Measurements from ENCODE around the gene ATP4B.
A peak's percentile ranks its signal among the peaks of the same experiment; 100 is the strongest.

ATP4B gene

GRCh38 chr13:113642563-113642962 is 15.4 kb downstream of the ATP4B start:
- CTCF ChIA-PET, result no interaction called here
- Histone ChIP-seq H3K9me3 (ENCODE audit: control insufficient read depth, insufficient read depth, low read depth, low read length) (no peaks in the 10 kb centered on the region), H3K4me1 (ENCODE audit: control insufficient read depth, insufficient read depth, low read length) (no peaks in the 10 kb centered on the region), H3K36me3 (ENCODE audit: control insufficient read depth in 2 of 2, insufficient read depth in 1 of 2, low read length in 2 of 2) (peaks cover 0 to 45% of the 10 kb centered on the region in 2 experiments; a peak in 1 of 3 replicates), H3K4me3 (ENCODE audit: low read depth, low read length) (no peak overlapping the region), H3K27ac (ENCODE audit: extremely low read depth, low read depth, low read length) (no peak overlapping the region)
- peak; percentile 89 for TF ChIP-seq ZNF558 (tag by site-specific recombination; IDR thresholded peaks at IDR 0.05)
- no peak for TF ChIP-seq ZNF350 (tag by site-specific recombination; IDR thresholded peaks at IDR 0.05)
- POLR2A ChIA-PET, result no interaction called here

GRCh38 chr13:113641426-113641825 is 16.6 kb downstream of the ATP4B start:
- Histone ChIP-seq H3K4me3 (ENCODE audit: low read depth, low read length) (no peak overlapping the region), H3K4me1 (ENCODE audit: control insufficient read depth, insufficient read depth, low read length) (no peaks in the 10 kb centered on the region), H3K9me3 (ENCODE audit: control insufficient read depth, insufficient read depth, low read depth, low read length) (no peaks in the 10 kb centered on the region), H3K36me3 (ENCODE audit: control insufficient read depth in 2 of 2, insufficient read depth in 1 of 2, low read length in 2 of 2) (peaks cover 0 to 56% of the 10 kb centered on the region in 2 experiments; a peak in 1 of 3 replicates), H3K27ac (ENCODE audit: extremely low read depth, low read depth, low read length) (no peak overlapping the region)
- TF ChIP-seq MZF1 (tag by site-specific recombination; IDR thresholded peaks at IDR 0.05; ENCODE audit: borderline replicate concordance) (no peak), ZNF223 (tag by site-specific recombination; IDR thresholded peaks at IDR 0.05) (no peak), RBAK (tag by site-specific recombination; IDR thresholded peaks at IDR 0.05) (no peak), ZEB2 (tag by site-specific recombination; IDR thresholded peaks at IDR 0.05) (no peak), ZNF292 (tag by site-specific recombination; IDR thresholded peaks at IDR 0.05; ENCODE audit: borderline replicate concordance, low read depth) (no peak)
- ChIA-PET POLR2A (no interaction called here), CTCF (interaction anchor here (0.6 kb wide), 1 partner anchor 46 kb away, joined by 3 read pairs; no protein-coding TSS in a partner anchor)

DNA sequence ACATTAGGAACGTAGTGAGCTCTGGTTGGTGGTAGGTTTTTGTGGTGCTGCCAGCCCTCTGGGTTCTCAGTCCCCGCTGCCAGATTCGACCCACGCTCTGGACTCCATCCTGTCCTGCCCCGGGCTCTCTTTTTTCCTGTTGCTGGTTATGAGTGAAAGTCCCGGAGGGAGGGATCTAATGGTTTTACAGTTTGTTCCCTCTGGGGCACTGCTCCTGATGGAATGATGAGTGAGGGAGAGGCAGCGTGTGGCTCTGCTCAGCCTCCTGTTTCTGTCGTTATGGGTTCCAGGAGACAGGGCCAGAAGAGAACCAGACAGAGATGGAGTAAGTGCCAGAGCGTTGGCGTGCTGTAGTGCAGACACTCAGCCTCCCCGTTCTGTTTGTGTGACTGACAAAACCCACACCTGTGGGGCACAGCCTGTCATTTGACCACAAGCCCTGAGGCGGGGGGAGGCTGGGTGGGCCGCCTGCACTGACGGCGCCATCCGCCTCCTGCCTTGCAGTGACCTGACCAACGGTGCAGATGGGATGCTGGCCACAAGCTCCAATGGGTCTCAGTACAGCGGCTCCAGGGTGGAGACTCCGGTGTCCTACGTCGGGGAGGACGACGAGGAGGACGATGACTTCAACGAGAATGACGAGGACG is 18.3 kb downstream of the ATP4B start:
- ChIA-PET POLR2A (no interaction called here), CTCF (no interaction called here)
- H3K36me3 ChIP-seq (ENCODE audit: control insufficient read depth in 2 of 2, insufficient read depth in 1 of 2, low read length in 2 of 2), result peaks cover 0 to 73% of the 10 kb centered on the region in 2 experiments; a peak in 2 of 3 replicates
- no peaks in the 10 kb centered on the region for H3K4me1 ChIP-seq (ENCODE audit: control insufficient read depth, insufficient read depth, low read length)
- no peak overlapping the region for H3K27ac ChIP-seq (ENCODE audit: extremely low read depth, low read depth, low read length)
- no peaks in the 10 kb centered on the region for H3K9me3 ChIP-seq (ENCODE audit: control insufficient read depth, insufficient read depth, low read depth, low read length)
- TF ChIP-seq ZNF19 (tag by site-specific recombination; IDR thresholded peaks at IDR 0.05; ENCODE audit: low read depth), result no peak
- no peak for TF ChIP-seq ZNF24 (tag by site-specific recombination; IDR thresholded peaks at IDR 0.05)
- TF ChIP-seq, protein P1, sequence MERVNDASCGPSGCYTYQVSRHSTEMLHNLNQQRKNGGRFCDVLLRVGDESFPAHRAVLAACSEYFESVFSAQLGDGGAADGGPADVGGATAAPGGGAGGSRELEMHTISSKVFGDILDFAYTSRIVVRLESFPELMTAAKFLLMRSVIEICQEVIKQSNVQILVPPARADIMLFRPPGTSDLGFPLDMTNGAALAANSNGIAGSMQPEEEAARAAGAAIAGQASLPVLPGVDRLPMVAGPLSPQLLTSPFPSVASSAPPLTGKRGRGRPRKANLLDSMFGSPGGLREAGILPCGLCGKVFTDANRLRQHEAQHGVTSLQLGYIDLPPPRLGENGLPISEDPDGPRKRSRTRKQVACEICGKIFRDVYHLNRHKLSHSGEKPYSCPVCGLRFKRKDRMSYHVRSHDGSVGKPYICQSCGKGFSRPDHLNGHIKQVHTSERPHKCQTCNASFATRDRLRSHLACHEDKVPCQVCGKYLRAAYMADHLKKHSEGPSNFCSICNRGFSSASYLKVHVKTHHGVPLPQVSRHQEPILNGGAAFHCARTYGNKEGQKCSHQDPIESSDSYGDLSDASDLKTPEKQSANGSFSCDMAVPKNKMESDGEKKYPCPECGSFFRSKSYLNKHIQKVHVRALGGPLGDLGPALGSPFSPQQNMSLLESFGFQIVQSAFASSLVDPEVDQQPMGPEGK (tag by site-specific recombination; IDR thresholded peaks at IDR 0.05), result no peak
- no peak for TF ChIP-seq ZNF146 (tag by site-specific recombination; IDR thresholded peaks at IDR 0.05)
- no peak for TF ChIP-seq ZBTB17 (tag by site-specific recombination; IDR thresholded peaks at IDR 0.05)
- no peak overlapping the region for H3K4me3 ChIP-seq (ENCODE audit: low read depth, low read length)

DNA sequence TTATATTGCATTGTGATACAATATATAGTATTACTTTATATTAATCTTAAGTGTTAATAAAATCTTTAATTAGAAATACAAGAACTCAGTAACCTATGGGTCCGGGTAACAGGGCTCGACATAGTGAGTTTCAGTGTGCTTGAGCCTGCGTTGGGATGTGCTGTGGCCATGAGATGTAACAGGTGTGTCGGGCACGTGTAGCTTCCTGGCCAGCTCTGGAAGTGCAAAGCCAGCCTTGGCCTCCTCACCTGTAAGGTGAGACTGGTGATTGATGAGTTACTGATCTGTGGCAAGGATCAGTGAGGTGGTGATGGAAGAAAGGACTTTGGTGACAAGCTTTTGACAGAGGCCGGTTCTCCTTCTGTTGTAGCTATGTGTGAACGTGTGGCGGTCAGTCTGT is 19.2 kb downstream of the ATP4B start:
- ChIA-PET POLR2A (no interaction called here), CTCF (no interaction called here)
- no peaks in the 10 kb centered on the region for H3K9me3 ChIP-seq (ENCODE audit: control insufficient read depth, insufficient read depth, low read depth, low read length)
- TF ChIP-seq RBAK (tag by site-specific recombination; IDR thresholded peaks at IDR 0.05) (no peak), SCRT1 (tag by site-specific recombination; IDR thresholded peaks at IDR 0.05; ENCODE audit: borderline replicate concordance) (0 out of 2 replicates have a peak, but pooled peaks have one; percentile 39), ZNF274 (IDR thresholded peaks at IDR 0.05; ENCODE audit: low read length) (no peak), ZNF274 (tag by site-specific recombination; IDR thresholded peaks at IDR 0.05; ENCODE audit: borderline replicate concordance) (no peak), SCRT2 (tag by site-specific recombination; IDR thresholded peaks at IDR 0.05) (peak; percentile 77)
- TF ChIP-seq, protein P2, sequence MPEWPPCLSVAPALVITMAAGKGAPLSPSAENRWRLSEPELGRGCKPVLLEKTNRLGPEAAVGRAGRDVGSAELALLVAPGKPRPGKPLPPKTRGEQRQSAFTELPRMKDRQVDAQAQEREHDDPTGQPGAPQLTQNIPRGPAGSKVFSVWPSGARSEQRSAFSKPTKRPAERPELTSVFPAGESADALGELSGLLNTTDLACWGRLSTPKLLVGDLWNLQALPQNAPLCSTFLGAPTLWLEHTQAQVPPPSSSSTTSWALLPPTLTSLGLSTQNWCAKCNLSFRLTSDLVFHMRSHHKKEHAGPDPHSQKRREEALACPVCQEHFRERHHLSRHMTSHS (tag by site-specific recombination; IDR thresholded peaks at IDR 0.05), result no peak
- TF ChIP-seq, protein P3, sequence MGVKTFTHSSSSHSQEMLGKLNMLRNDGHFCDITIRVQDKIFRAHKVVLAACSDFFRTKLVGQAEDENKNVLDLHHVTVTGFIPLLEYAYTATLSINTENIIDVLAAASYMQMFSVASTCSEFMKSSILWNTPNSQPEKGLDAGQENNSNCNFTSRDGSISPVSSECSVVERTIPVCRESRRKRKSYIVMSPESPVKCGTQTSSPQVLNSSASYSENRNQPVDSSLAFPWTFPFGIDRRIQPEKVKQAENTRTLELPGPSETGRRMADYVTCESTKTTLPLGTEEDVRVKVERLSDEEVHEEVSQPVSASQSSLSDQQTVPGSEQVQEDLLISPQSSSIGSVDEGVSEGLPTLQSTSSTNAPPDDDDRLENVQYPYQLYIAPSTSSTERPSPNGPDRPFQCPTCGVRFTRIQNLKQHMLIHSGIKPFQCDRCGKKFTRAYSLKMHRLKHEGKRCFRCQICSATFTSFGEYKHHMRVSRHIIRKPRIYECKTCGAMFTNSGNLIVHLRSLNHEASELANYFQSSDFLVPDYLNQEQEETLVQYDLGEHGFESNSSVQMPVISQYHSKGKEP (tag by site-specific recombination; IDR thresholded peaks at IDR 0.05), result no peak
- no peak overlapping the region for H3K4me3 ChIP-seq (ENCODE audit: low read depth, low read length)
- H3K27ac ChIP-seq (ENCODE audit: extremely low read depth, low read depth, low read length), result no peak overlapping the region
- no peaks in the 10 kb centered on the region for H3K4me1 ChIP-seq (ENCODE audit: control insufficient read depth, insufficient read depth, low read length)
- peaks cover 0 to 82% of the 10 kb centered on the region in 2 experiments; a peak in 2 of 3 replicates for H3K36me3 ChIP-seq (ENCODE audit: control insufficient read depth in 2 of 2, insufficient read depth in 1 of 2, low read length in 2 of 2)
